ENCODE data around the gene DTNA. TPM values are rescaled to one million over a fixed set of nuclear protein-coding genes. Genes with fewer than 3 reads are reported as not detected.

DTNA gene
- total RNA-seq, 6 experiments from 2014 or later, result 0.58 to 1.2 (median 0.98) TPM

GRCh38 chr18:34828093-34828492, 118.0 kb downstream of the DTNA start:
- Mint-ChIP-seq H3K9me3 (no peaks in the 10 kb centered on the region), H3K4me1 (ENCODE audit: low read depth) (no peaks in the 10 kb centered on the region), H3K27ac (no peak overlapping the region), H3K27me3 (ENCODE audit: insufficient read depth) (no peaks in the 10 kb centered on the region; the same call in 1 of the 2 replicates), H3K36me3 (ENCODE audit: low read depth) (no peaks in the 10 kb centered on the region), H3K4me3 (no peak overlapping the region)
- DNase-seq, result no peak
- TF ChIP-seq CTCF (IDR thresholded peaks at IDR 0.05), result no peak

GRCh38 chr18:34834897-34835296, 124.8 kb downstream of the DTNA start:
- TF ChIP-seq CTCF (IDR thresholded peaks at IDR 0.05), result no peak
- no peaks in the 10 kb centered on the region for H3K36me3 Mint-ChIP-seq (ENCODE audit: low read depth)
- H3K9me3 Mint-ChIP-seq, result no peaks in the 10 kb centered on the region
- no peaks in the 10 kb centered on the region for H3K4me1 Mint-ChIP-seq (ENCODE audit: low read depth)
- no peak for DNase-seq
- H3K4me3 Mint-ChIP-seq, result no peak overlapping the region
- no peak overlapping the region for H3K27ac Mint-ChIP-seq
- peaks cover 2% of the 10 kb centered on the region; the same call in 1 of the 2 replicates for H3K27me3 Mint-ChIP-seq (ENCODE audit: insufficient read depth)

GRCh38 chr18:34835466-34835865, 125.4 kb downstream of the DTNA start:
- Mint-ChIP-seq H3K27ac (no peak overlapping the region), H3K4me1 (ENCODE audit: low read depth) (no peaks in the 10 kb centered on the region), H3K9me3 (no peaks in the 10 kb centered on the region), H3K4me3 (no peak overlapping the region), H3K36me3 (ENCODE audit: low read depth) (no peaks in the 10 kb centered on the region), H3K27me3 (ENCODE audit: insufficient read depth) (peaks cover 2% of the 10 kb centered on the region; the same call in 1 of the 2 replicates)
- no peak for TF ChIP-seq CTCF (IDR thresholded peaks at IDR 0.05)
- DNase-seq, result no peak

GRCh38 chr18:34837769-34838272, 127.7 kb downstream of the DTNA start:
- Mint-ChIP-seq H3K4me1 (ENCODE audit: low read depth) (no peaks in the 10 kb centered on the region), H3K4me3 (no peak overlapping the region), H3K27me3 (ENCODE audit: insufficient read depth) (peaks cover 2% of the 10 kb centered on the region; the same call in 1 of the 2 replicates), H3K36me3 (ENCODE audit: low read depth) (no peaks in the 10 kb centered on the region), H3K9me3 (no peaks in the 10 kb centered on the region), H3K27ac (no peak overlapping the region)
- TF ChIP-seq CTCF (IDR thresholded peaks at IDR 0.05), result no peak
- DNase-seq, result no peak

- no peaks in the 10 kb centered on the region for H3K36me3 Mint-ChIP-seq (ENCODE audit: low read depth)
- H3K4me3 Mint-ChIP-seq, result no peak overlapping the region
- H3K27ac Mint-ChIP-seq, result no peak overlapping the region
- H3K27me3 Mint-ChIP-seq (ENCODE audit: insufficient read depth), result peaks cover 2% of the 10 kb centered on the region; the same call in 1 of the 2 replicates
- no peak for TF ChIP-seq CTCF (IDR thresholded peaks at IDR 0.05)
- no peaks in the 10 kb centered on the region for H3K9me3 Mint-ChIP-seq
- no peaks in the 10 kb centered on the region for H3K4me1 Mint-ChIP-seq (ENCODE audit: low read depth)
- DNase-seq, result no peak
Measured at GRCh38 chr18:34838669-34839068, 128.6 kb downstream of the DTNA start.

Data from HFFc6 (cell line).